ENCODE data around the gene VAV1.

The VAV1 gene

DNA sequence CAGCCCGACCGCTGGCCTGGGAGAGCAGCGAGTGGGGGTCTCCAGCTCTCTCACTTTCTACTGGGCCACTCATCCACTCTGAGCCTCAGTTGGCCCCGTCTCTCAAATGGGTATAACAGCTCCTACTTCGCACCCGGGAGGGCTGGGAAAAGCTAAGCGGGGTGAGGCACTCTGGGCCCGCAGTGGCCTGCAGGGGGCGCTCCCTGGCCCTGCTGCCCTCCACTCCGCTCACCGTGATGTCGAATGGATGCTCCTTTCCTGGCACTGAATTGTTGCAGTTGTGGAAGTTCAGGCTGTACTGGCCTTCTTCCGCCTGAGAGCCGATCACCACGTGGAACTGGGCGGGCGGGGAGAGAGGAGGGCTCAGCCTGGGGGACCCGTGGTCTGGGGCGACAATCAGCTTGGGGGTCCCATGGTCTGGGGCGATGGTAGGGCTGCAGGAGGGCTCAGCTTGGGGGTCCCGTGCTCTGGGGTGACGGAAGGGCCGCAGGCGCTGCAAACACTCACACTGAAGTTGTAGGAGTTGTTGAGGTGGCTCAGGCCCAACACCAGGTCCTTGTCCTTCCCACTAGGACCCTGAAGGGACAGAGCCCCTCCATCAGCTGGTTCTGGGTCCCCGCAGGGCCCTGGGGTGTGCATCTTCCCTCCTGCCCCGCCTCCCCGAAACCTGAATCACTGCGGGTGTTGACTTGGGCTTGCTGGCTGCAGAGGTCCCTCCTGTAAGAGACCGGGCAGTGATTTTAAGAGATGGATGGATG, 39.0 kb upstream of the VAV1 start:
- CTCF ChIA-PET = no interaction called here

DNA sequence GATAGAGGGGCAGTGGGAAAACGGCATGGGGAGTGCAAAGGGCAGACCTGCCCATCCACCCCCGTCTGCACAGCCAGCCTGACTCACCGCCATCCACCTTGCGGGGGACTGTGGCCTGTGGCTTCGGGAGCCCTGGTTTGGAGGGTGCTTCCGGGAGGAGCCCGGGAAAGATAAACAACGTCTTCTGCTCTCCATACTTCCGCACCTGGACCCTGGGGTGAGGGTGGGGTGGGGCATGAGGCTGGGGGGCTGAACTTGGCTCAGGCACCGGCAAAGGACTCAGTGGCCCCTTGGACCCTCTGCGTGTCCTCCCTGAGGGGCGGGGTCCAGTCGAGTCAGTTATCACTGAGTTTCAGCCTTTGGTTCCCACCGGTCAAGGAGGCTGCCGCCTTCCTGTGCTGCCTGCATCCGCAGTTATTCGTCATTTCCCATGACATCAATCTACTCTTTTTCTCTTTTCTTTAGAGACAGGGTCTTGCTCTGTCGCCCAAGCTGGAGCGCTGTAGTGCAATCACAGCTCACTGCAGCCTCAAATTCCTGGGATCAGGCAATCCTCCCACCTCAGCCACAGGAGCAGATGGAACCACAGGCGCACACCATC, 38.3 kb upstream of the VAV1 start:
- Histone ChIP-seq H3K4me3 (ENCODE audit: low read depth, low read length) (no peak overlapping the region), H3K36me3 (ENCODE audit: control insufficient read depth in 2 of 2, insufficient read depth in 1 of 2, low read length in 2 of 2) (peaks cover 0 to 23% of the 10 kb centered on the region in 2 experiments; a peak in 2 of 3 replicates), H3K27ac (ENCODE audit: extremely low read depth, low read depth, low read length) (no peak overlapping the region), H3K4me1 (ENCODE audit: control insufficient read depth, insufficient read depth, low read length) (peaks cover 11% of the 10 kb centered on the region), H3K9me3 (ENCODE audit: control insufficient read depth, insufficient read depth, low read depth, low read length) (no peaks in the 10 kb centered on the region)
- ChIA-PET CTCF (no interaction called here), POLR2A (no interaction called here)
- TF ChIP-seq SALL2 (tag by site-specific recombination; IDR thresholded peaks at IDR 0.05; ENCODE audit: borderline replicate concordance) (no peak), ZNF623 (tag by site-specific recombination; IDR thresholded peaks at IDR 0.05) (no peak), ZNF544 (tag by site-specific recombination; IDR thresholded peaks at IDR 0.05) (no peak)

More for the DNA sequence above, 39.0 kb upstream of the VAV1 start:
- H3K36me3 ChIP-seq (ENCODE audit: control insufficient read depth in 2 of 2, insufficient read depth in 1 of 2, low read length in 2 of 2) = peaks cover 0 to 23% of the 10 kb centered on the region in 2 experiments; a peak in 2 of 3 replicates
- POLR2A ChIA-PET = no interaction called here
- H3K9me3 ChIP-seq (ENCODE audit: control insufficient read depth, insufficient read depth, low read depth, low read length) = no peaks in the 10 kb centered on the region
- H3K27ac ChIP-seq (ENCODE audit: extremely low read depth, low read depth, low read length) = no peak overlapping the region
- H3K4me1 ChIP-seq (ENCODE audit: control insufficient read depth, insufficient read depth, low read length) = peaks cover 5% of the 10 kb centered on the region
- TF ChIP-seq FEZF1 (tag by site-specific recombination; IDR thresholded peaks at IDR 0.05) = no peak
- TF ChIP-seq, protein P1, sequence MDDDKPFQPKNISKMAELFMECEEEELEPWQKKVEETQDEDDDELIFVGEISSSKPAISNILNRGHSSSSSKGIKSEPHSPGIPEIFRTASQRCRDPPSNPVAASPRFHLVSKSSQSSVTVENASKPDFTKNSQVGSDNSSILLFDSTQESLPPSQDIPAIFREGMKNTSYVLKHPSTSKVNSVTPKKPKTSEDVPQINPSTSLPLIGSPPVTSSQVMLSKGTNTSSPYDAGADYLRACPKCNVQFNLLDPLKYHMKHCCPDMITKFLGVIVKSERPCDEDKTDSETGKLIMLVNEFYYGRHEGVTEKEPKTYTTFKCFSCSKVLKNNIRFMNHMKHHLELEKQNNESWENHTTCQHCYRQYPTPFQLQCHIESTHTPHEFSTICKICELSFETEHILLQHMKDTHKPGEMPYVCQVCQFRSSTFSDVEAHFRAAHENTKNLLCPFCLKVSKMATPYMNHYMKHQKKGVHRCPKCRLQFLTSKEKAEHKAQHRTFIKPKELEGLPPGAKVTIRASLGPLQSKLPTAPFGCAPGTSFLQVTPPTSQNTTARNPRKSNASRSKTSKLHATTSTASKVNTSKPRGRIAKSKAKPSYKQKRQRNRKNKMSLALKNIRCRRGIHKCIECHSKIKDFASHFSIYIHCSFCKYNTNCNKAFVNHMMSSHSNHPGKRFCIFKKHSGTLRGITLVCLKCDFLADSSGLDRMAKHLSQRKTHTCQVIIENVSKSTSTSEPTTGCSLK (tag by site-specific recombination; IDR thresholded peaks at IDR 0.05) = no peak
- TF ChIP-seq, protein P2, sequence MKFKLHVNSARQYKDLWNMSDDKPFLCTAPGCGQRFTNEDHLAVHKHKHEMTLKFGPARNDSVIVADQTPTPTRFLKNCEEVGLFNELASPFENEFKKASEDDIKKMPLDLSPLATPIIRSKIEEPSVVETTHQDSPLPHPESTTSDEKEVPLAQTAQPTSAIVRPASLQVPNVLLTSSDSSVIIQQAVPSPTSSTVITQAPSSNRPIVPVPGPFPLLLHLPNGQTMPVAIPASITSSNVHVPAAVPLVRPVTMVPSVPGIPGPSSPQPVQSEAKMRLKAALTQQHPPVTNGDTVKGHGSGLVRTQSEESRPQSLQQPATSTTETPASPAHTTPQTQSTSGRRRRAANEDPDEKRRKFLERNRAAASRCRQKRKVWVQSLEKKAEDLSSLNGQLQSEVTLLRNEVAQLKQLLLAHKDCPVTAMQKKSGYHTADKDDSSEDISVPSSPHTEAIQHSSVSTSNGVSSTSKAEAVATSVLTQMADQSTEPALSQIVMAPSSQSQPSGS (tag by site-specific recombination; IDR thresholded peaks at IDR 0.05; ENCODE audit: low read depth) = no peak
- no peak for TF ChIP-seq ZNF530 (tag by site-specific recombination; IDR thresholded peaks at IDR 0.05; ENCODE audit: low read depth)
- no peak for TF ChIP-seq ZNF175 (tag by site-specific recombination; IDR thresholded peaks at IDR 0.05)
- TF ChIP-seq ZNF140 (tag by site-specific recombination; IDR thresholded peaks at IDR 0.05) = no peak
- TF ChIP-seq ZNF221 (tag by site-specific recombination; IDR thresholded peaks at IDR 0.05; ENCODE audit: borderline replicate concordance) = no peak
- no peak for TF ChIP-seq ZNF501 (tag by site-specific recombination; IDR thresholded peaks at IDR 0.05)
- TF ChIP-seq ZBTB7A (tag by site-specific recombination; IDR thresholded peaks at IDR 0.05; ENCODE audit: low read depth) = no peak
- no peak overlapping the region for H3K4me3 ChIP-seq (ENCODE audit: low read depth, low read length)

DNA sequence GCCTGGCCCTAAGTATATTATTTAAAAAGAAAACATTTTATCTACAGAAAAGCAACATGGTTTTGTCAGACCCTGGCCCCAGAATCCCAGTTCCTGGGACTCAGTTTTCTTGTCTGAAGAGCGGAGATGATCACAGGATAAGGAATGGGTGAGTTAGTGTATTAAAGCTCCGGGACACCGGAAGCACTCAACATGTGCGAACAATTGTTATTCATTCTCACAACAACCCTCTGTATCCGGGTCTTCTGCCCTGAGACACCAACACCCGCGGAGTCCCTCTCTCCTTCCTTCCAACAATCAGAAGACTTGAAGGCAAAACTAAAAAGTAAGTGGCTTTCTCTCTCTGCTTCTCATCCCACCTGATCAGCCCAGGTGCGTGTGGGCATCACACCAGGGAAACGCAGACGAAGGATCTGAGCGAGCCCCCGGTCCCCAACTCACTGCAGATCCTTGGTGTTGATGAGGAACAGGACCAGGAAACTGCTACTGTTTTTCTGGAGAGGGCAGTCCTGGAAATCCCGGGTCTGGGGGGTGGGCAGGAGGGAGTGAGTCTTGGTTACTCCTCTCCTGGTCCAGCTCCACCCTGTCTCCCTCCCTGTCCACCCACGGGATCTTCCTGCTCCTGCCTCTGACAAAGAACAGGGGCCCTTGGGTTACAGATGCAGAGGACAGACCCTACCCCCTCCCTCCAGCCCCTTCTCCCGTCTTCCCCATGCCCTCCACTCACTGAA, 37.2 kb upstream of the VAV1 start:
- Histone ChIP-seq H3K9me3 (ENCODE audit: control insufficient read depth, insufficient read depth, low read depth, low read length) (no peaks in the 10 kb centered on the region), H3K4me3 (ENCODE audit: low read depth, low read length) (no peak overlapping the region), H3K27ac (ENCODE audit: extremely low read depth, low read depth, low read length) (no peak overlapping the region), H3K36me3 (ENCODE audit: control insufficient read depth in 2 of 2, insufficient read depth in 1 of 2, low read length in 2 of 2) (peaks cover 0 to 23% of the 10 kb centered on the region in 2 experiments; a peak in 2 of 3 replicates), H3K4me1 (ENCODE audit: control insufficient read depth, insufficient read depth, low read length) (peaks cover 11% of the 10 kb centered on the region)
- ChIA-PET POLR2A (no interaction called here), CTCF (interaction anchor here (0.6 to 4.8 kb wide), 3 partner anchors 129 to 694 kb away, joined by 7 to 49 read pairs (median 10); no protein-coding TSS in a partner anchor)
- TF ChIP-seq, protein P3, sequence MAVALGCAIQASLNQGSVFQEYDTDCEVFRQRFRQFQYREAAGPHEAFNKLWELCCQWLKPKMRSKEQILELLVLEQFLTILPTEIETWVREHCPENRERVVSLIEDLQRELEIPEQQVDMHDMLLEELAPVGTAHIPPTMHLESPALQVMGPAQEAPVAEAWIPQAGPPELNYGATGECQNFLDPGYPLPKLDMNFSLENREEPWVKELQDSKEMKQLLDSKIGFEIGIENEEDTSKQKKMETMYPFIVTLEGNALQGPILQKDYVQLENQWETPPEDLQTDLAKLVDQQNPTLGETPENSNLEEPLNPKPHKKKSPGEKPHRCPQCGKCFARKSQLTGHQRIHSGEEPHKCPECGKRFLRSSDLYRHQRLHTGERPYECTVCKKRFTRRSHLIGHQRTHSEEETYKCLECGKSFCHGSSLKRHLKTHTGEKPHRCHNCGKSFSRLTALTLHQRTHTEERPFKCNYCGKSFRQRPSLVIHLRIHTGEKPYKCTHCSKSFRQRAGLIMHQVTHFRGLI (tag by site-specific recombination; IDR thresholded peaks at IDR 0.05) = no peak
- TF ChIP-seq ZNF404 (tag by site-specific recombination; IDR thresholded peaks at IDR 0.05) = no peak
- 0 out of 2 replicates have a peak, but pooled peaks have one; percentile 21 for TF ChIP-seq SP2 (tag by site-specific recombination; IDR thresholded peaks at IDR 0.05)

Data from HEK293 (cell line).